Heart left ventricle (tissue), 16 donors: ENCODE data around the gene SNAP47. TPM values are rescaled to one million over a fixed set of nuclear protein-coding genes. Genes with fewer than 3 reads are reported as not detected.

Experiments used
- ATAC-seq, 4 donors: fragments of 200-7000 bp; cut with Tn5 transposase; one replicate each; pipeline ENCODE4 v1.9.1; 2020 to 2022; ENCODE audit warnings: moderate library complexity in 4 of 4, mild to moderate bottlenecking in 3 of 4, moderate number of reproducible peaks in 1 of 4
- DNase-seq, 5 donors: peaks; one replicate each; pipeline ENCODE4 v3.0.0-alpha.2; 2020
- H3K27ac ChIP-seq, 12 donors: fragments of 200-600 bp; sonication (generic) in 4 of 12; one replicate each; pipeline versions ENCODE4 v1.5.0 to v1.8.0; 2016 to 2022; ENCODE audit warnings: mild to moderate bottlenecking in 2 of 12
- H3K27me3 ChIP-seq, 9 donors: fragments of 200-600 bp; sonication (generic) in 2 of 9; one replicate each; pipeline versions ENCODE4 v1.5.1 to v1.8.0; 2016 to 2022; ENCODE audit warnings: mild to moderate bottlenecking in 3 of 9
- H3K36me3 ChIP-seq, 9 donors: fragments of 200-600 bp; sonication (generic) in 2 of 9; one replicate each; pipeline versions ENCODE4 v1.5.0 to v1.8.0; 2018 to 2022; ENCODE audit warnings: mild to moderate bottlenecking in 2 of 9
- H3K4me1 ChIP-seq, 12 donors: fragments of 200-600 bp; sonication (generic) in 4 of 12; one replicate each; pipeline versions ENCODE4 v1.5.0 to v1.8.0; 2016 to 2022; ENCODE audit warnings: mild to moderate bottlenecking in 3 of 12
- H3K4me3 ChIP-seq, 12 donors: fragments of 200-600 bp; sonication (generic) in 4 of 12; one replicate each; pipeline versions ENCODE4 v1.5.0 to v1.8.0; 2017 to 2022; ENCODE audit warnings: mild to moderate bottlenecking in 9 of 12, moderate library complexity in 4 of 12
- H3K9me3 ChIP-seq, 12 donors: fragments of 200-600 bp; sonication (generic) in 4 of 12; one replicate each; pipeline versions ENCODE4 v1.5.0 to v1.8.0; 2016 to 2022; ENCODE audit warnings: mild to moderate bottlenecking in 1 of 12
- POLR2A ChIP-seq, 2 donors: fragments of 450-650 bp; IDR thresholded peaks; one replicate each; pipeline ENCODE4 v1.6.1; 2017; ENCODE audit warnings: antibody characterized with exemption in 2 of 2, mild to moderate bottlenecking in 2 of 2, moderate library complexity in 2 of 2
- WGBS, 4 donors: extraction: QIAGEN DNeasy Blood & Tissue Kit in 2 of 4; methylation state at CpG; one replicate each; pipeline versions ENCODE4 v1.1.5 to v1.1.7; 2013 to 2018; 5-methylcytosine and 5-hydroxymethylcytosine counted together
- intact Hi-C, 10 donors: fragments of 100-400 bp; cut with DNase I; formaldehyde crosslinking; loops; one replicate each; pipeline versions ENCODE4 v1.11.1 to v1.14.2; 2022
- polyA plus RNA-seq, 2 donors: library from polyadenylated mRNA; stranded (reverse); fragments of 200-250 nt; gene quantifications; one replicate each; pipeline ENCODE4 v1.2.3, GENCODE V29; 2013
- total RNA-seq, 9 donors: library from RNA; depleted of rRNA in 2 of 9; stranded (reverse); fragments of >200 nt in 2 of 9; fragmentation: NEBNext Ultra II Directional in 3 of 9; extraction: Animal tissue kit (Norgen Biotek cat#: 25700) in 3 of 9; gene quantifications; one replicate each; pipeline versions ENCODE4 v1.1.0 to v1.2.4, GENCODE V29; 2016 to 2023
- TF ChIP-seq, protein P1 (sequence below), 12 donors: fragments of 200-600 bp; sonication (generic) in 4 of 12; IDR thresholded peaks; one replicate each; pipeline versions ENCODE4 v1.5.0 to v1.8.0; 2018 to 2022; ENCODE audit warnings: antibody characterized with exemption in 12 of 12, mild to moderate bottlenecking in 5 of 12
- donor health status: ischemic (EF 13 %, LVEDD 7.1; RV severe dilation, severe dysfunction).
- donor health status: healthy with polysubstance abuse.
- donor health status: DM: no; HTN: yes; CAD: no.
- donor health status: DM: no; HTN: no; CAD: no.
- donor health status: ischemic (EF 25% LVEDD 6.9; RV normal size, moderate dysfunction).
- donor health status: ischemic (EF 25% LVEDD 5.7; RV mildly dilated, moderate dysfunction).
- donor health status: healthy.
- donor health status: DM: yes; HTN: yes; CAD: no.
- donor health status: ischemic (EF 35%, LVEDD 5.7; RV mildly dilated, moderate dysfunction).
- donor health status: nonischemic (EF 11% LVEDD 7.7; RV severe dilation, severe dysfunction).
- donor health status: DM: yes; HTN: yes; CAD: no.
- donor health status: PGD.
- donor health status: ischemic (EF 29% LVEDD 5.4; RV normal size, mild dysfunction).
- donor health status: nonischemic (EF 23%, LVEDD 6.1; RV moderate dilation, normal function).

Gene SNAP47
- total and polyA plus RNA-seq, 11 donors = 22.1 to 106 (median 36.7) TPM

DNA sequence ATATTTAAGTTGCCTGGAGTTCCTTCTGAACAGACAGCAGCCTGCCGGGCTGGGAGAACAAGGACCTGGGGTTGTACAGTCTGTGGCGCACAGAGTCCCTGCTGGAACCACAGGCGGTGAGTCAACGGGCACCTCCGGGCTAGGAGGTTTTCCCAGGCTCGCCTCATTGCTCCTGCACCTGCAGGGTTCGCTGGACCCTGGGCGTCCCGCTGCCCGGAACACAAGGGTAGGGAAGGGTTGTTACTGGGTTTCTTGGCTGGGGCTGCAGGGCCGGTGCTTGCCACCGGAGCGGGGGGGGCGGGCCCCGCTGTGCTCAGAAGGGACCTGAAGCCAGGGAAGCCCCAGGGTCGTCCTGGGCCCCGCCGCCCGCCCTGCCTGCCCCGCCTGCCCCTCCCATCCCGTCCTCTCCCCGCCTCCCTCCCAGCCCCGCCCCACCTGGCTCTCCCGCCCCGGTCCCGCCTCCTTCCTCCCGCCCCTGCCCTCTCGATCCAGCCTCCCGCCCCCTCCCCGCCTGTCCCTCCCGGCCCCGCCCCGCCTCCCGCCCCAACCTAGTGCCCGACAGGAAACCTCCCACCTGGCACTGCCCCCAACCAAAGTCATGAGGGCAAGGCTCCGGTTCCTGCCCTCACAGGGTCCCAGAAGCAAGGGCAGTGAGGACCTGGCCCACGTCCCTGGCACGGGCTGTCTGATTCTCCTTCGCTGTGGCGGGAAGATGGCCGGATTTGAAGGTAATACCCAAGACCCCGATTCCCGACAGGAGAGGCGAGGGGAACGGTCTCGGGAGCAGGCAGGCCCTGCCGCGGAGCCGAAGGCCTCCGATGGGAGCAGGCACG is 7.0 kb upstream of the SNAP47 start:
- H3K36me3 ChIP-seq = peaks cover 0 to 25% (median 17%) of the 10 kb centered on the region in 9 donors
- peak overlapping the region; percentile 33 to 89 (median 80) for H3K27ac ChIP-seq
- DNase-seq (peak; percentile 79 to 89 (median 85)), ATAC-seq (peak; percentile 35 to 63 (median 62))
- TF ChIP-seq POLR2A (IDR thresholded peaks at IDR 0.05) = no peak
- TF ChIP-seq, protein P1, sequence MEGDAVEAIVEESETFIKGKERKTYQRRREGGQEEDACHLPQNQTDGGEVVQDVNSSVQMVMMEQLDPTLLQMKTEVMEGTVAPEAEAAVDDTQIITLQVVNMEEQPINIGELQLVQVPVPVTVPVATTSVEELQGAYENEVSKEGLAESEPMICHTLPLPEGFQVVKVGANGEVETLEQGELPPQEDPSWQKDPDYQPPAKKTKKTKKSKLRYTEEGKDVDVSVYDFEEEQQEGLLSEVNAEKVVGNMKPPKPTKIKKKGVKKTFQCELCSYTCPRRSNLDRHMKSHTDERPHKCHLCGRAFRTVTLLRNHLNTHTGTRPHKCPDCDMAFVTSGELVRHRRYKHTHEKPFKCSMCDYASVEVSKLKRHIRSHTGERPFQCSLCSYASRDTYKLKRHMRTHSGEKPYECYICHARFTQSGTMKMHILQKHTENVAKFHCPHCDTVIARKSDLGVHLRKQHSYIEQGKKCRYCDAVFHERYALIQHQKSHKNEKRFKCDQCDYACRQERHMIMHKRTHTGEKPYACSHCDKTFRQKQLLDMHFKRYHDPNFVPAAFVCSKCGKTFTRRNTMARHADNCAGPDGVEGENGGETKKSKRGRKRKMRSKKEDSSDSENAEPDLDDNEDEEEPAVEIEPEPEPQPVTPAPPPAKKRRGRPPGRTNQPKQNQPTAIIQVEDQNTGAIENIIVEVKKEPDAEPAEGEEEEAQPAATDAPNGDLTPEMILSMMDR (IDR thresholded peaks at IDR 0.05) = no peak
- H3K27me3 ChIP-seq = no peaks in the 10 kb centered on the region
- H3K4me3 ChIP-seq = peak overlapping the region; percentile 24 to 86 (median 64)
- intact Hi-C loops = loop anchor here in 6 of 10 donors (5.0 to 10.0 kb wide), 4 partner anchors 163 to 186 kb away; partner anchors contain the start of gene ZNF678 (in 4 of the 6)
- H3K9me3 ChIP-seq = no peaks in the 10 kb centered on the region
- WGBS, 4 donors = 0 to 2% (median 1%) methylated on average over 19 to 51 of the region's 51 CpGs
- peaks cover 0 to 37% (median 24%) of the 10 kb centered on the region in 12 donors for H3K4me1 ChIP-seq

- H3K9me3 ChIP-seq = no peaks in the 10 kb centered on the region
- DNase-seq (peak in 1 of 5 donors; percentile 30), ATAC-seq (peak in 3 of 4 donors; percentile 5 to 26 (median 8))
- no peak for TF ChIP-seq POLR2A (IDR thresholded peaks at IDR 0.05)
- TF ChIP-seq, protein P1 (IDR thresholded peaks at IDR 0.05) = no peak
- 0 to 3% (median 1%) methylated on average over 4 to 11 of the region's 11 CpGs for WGBS, 4 donors
- H3K4me3 ChIP-seq = peak overlapping the region; percentile 24 to 86 (median 64)
- intact Hi-C loops = loop anchor here in 6 of 10 donors (5.0 to 10.0 kb wide), 4 partner anchors 164 to 187 kb away; partner anchors contain the start of gene ZNF678 (in 4 of the 6)
- no peaks in the 10 kb centered on the region for H3K27me3 ChIP-seq
- peak overlapping the region; percentile 33 to 89 (median 80) for H3K27ac ChIP-seq
- peaks cover 0 to 27% (median 22%) of the 10 kb centered on the region in 9 donors for H3K36me3 ChIP-seq
- peaks cover 0 to 37% (median 25%) of the 10 kb centered on the region in 12 donors for H3K4me1 ChIP-seq
These were observed 6.4 kb upstream of the SNAP47 start for GRCh38 chr1:227728892-227729143.

DNA sequence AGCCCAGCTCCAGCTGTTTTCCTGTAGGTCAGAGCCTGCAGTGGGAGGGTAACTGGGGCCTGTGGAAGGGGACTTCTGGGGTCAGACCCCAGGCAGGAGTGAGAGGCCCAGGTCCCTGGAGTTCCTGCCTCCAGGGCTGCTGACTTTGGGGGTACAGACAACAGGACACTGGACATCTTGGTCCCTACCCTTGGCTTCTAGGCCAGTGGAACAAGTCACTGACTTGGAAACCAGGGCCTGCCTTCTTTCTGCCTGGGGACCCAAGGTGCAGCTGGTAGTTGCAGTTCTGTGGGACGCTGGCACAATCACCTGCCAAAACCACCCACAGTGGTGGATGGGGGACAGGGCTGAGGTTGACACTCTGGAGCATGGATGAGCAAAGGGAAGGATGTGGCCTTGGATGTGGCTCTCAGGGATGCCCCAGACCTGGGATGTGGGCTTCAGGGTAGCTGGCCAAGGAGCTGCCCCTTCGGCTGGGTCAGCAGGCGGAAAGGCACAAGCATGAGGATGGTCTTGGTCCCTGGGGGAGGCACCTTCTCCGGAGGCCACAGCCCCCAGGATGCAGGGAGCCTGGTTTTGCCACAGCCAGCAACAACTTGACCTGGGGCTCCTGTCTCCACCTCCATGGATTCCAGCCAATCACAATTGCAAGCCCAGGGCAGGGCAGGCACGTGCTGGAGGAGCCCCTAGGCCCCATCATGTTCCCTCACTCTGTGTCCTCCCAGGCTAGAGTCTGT is 5.9 kb upstream of the SNAP47 start:
- Histone ChIP-seq H3K4me1 (peaks cover 0 to 42% (median 30%) of the 10 kb centered on the region in 12 donors), H3K27me3 (no peaks in the 10 kb centered on the region), H3K9me3 (no peaks in the 10 kb centered on the region), H3K4me3 (peak overlapping the region in 11 of 12 donors; percentile 44 to 86 (median 66)), H3K36me3 (peaks cover 0 to 27% (median 23%) of the 10 kb centered on the region in 9 donors), H3K27ac (peak overlapping the region; percentile 33 to 89 (median 80))
- DNase-seq = peak in 2 of 5 donors; percentile 14 to 21
- 46 to 55% (median 49%) methylated on average over 5 of the region's 5 CpGs for WGBS, 4 donors
- peak; percentile 0 to 23 (median 2) for ATAC-seq
- intact Hi-C loops = loop anchor here in 6 of 10 donors (5.0 to 10.0 kb wide), 4 partner anchors 165 to 187 kb away; partner anchors contain the start of gene ZNF678 (in 4 of the 6)
- TF ChIP-seq, protein P1 (IDR thresholded peaks at IDR 0.05) = no peak
- TF ChIP-seq POLR2A (IDR thresholded peaks at IDR 0.05) = no peak
